Activated T-cell treated with anti-CD3 and anti-CD28 coated beads, Interleukin-2, amount 50 U/mL, for 24 hours (primary cell): Measurements from ENCODE around the gene ECE2.
"Not testable (repeated sequence)": the region's sequence is repeated elsewhere in the genome, so short reads cannot be mapped to it uniquely, and the experiment has no call there.

Experiments used
- DNase-seq: peaks from one replicate; pipeline ENCODE4 v3.0.0-alpha.2; 2020
- H3K27ac Mint-ChIP-seq: 2 replicates; pipeline ENCODE4 v1.8.0; 2020; ENCODE audit warnings: mild to moderate bottlenecking, mixed read lengths
- H3K27me3 Mint-ChIP-seq: 2 replicates; pipeline ENCODE4 v1.8.0; 2020; ENCODE audit warnings: mixed read lengths
- H3K36me3 Mint-ChIP-seq: 2 replicates; pipeline ENCODE4 v1.8.0; 2020; ENCODE audit warnings: low read depth, mixed read lengths
- H3K4me1 Mint-ChIP-seq: 2 replicates; pipeline ENCODE4 v1.8.0; 2020; ENCODE audit warnings: low read depth, mixed read lengths
- H3K4me3 Mint-ChIP-seq: 2 replicates; pipeline ENCODE4 v1.8.0; 2020; ENCODE audit warnings: mild to moderate bottlenecking, moderate library complexity, mixed read lengths
- H3K9me3 Mint-ChIP-seq: 2 replicates; pipeline ENCODE4 v1.8.0; 2020; ENCODE audit warnings: mixed read lengths

Gene ECE2

GRCh38 chr3:184338511-184338945 is 62.7 kb downstream of the ECE2 start:
- peak overlapping the region; percentile 20 for H3K27ac Mint-ChIP-seq
- H3K9me3 Mint-ChIP-seq: no peaks in the 10 kb centered on the region
- H3K4me1 Mint-ChIP-seq: peaks cover 40% of the 10 kb centered on the region
- H3K27me3 Mint-ChIP-seq: no peaks in the 10 kb centered on the region
- no peak for DNase-seq
- H3K36me3 Mint-ChIP-seq: peaks cover 34% of the 10 kb centered on the region
- no peak overlapping the region for H3K4me3 Mint-ChIP-seq

- Mint-ChIP-seq H3K27ac (no peak overlapping the region), H3K4me3 (no peak overlapping the region)
These were observed 63.2 kb downstream of the ECE2 start for GRCh38 chr3:184339001-184339400.

DNA sequence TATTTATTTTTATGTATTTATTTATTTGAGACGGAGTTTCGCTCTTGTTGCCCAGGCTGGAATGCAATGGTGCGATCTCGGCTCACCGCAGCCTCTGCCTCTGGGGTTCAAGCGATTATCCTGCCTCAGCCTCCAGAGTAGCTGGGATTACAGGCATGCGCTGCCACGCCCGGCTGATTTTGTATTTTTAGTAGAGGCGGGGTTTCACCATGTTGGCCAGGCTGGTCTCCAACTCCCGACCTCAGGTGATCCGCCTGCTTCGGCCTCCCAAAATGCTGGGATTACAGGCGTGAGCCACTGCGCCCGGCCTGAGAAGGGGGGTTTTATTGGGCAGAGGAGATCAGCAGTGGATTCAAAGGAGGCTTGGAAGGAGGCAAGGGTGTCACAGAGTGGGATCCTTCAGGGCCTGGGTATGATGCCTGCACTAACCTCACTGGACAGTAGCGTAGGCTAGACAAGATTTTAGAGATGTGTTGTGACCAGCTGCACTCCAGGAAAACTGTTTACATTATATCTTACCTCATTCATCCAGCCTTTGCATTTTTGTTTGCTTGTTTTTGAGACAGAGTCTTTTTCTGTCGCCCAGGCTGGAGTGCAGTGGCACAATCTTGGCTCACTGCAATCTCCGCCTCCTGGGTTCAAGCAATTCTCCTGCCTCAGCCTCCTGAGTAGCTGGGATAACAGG is 63.8 kb downstream of the ECE2 start:
- H3K27ac Mint-ChIP-seq, H3K4me3 Mint-ChIP-seq, H3K27me3 Mint-ChIP-seq, H3K9me3 Mint-ChIP-seq, DNase-seq: not testable (repeated sequence)
- Mint-ChIP-seq H3K4me1 (peaks cover 30% of the 10 kb centered on the region), H3K36me3 (peaks cover 23% of the 10 kb centered on the region)

More at GRCh38 chr3:184339001-184339400, 63.2 kb downstream of the ECE2 start:
- Mint-ChIP-seq H3K9me3 (no peaks in the 10 kb centered on the region), H3K4me1 (peaks cover 35% of the 10 kb centered on the region), H3K36me3 (peaks cover 29% of the 10 kb centered on the region), H3K27me3 (no peaks in the 10 kb centered on the region)
- no peak for DNase-seq

- Mint-ChIP-seq H3K27me3 (no peaks in the 10 kb centered on the region), H3K4me3 (no peak overlapping the region), H3K27ac (no peak overlapping the region), H3K4me1 (peaks cover 14% of the 10 kb centered on the region), H3K9me3 (no peaks in the 10 kb centered on the region), H3K36me3 (peaks cover 19% of the 10 kb centered on the region)
- DNase-seq: no peak
These were observed 66.1 kb downstream of the ECE2 start for GRCh38 chr3:184341925-184342324.
